ENCODE data around the gene RAB26.

The RAB26 gene

GRCh38 chr16:2159175-2159838, 10.9 kb downstream of the RAB26 start:
- DNase-seq (ENCODE audit: low read depth, low spot score), result no peak

DNA sequence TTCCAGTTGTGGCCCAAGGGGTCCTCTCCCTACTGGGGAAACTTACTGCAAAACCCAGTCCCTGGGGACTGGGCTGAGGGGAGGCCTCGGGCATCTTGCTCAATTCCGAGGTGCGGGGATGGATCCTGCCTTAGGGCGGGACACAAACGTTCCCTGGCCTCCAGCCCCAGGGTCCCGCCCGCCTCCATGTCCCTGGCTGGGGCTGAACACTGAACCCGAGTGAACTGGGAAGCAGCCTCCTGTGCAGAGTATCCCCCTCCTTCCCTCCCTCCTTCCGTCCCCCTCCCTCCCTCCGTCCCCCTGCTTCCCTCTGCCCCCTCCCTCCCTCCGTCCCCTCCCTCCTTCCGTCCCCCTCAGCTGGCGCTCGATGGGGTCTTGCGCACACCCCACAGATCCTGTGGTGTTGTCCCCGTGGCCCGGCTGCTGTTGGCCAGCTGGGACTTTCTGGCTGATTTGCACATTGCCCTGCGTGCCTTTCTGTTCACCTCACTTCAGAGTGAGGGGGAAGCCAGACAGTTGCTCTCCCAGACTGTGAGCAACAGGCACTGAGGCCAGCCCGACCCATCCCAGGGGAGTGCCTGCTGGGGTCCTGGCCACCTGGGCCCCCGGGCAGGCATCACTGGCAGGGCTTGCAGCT, 12.6 kb downstream of the RAB26 start:
- DNase-seq (ENCODE audit: low read depth, low spot score), result no peak

DNA sequence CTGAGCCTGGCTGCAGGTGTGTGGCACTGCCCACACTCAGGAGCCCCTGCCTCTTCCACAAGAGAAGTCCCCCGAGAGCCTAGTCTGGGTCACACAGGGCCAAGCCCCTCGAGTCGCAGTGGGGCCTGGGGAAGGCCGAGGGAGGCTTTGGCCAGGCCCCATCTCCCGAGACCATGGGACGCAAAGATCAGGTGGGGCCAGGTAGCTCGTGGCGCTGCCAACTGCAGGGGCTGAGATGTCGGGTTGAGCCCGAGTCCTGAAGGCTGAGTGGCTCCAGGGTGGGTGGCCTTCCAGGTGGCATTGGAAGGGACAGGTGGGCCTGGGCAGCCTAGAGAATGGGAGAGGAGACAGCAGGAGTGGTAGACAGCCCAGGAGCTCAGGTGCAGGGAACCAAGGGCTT, 13.5 kb downstream of the RAB26 start:
- DNase-seq (ENCODE audit: low read depth, low spot score), result no peak

GRCh38 chr16:2162676-2163118, 14.3 kb downstream of the RAB26 start:
- DNase-seq (ENCODE audit: low read depth, low spot score), result no peak

- DNase-seq (ENCODE audit: low read depth, low spot score), result no peak
Observed at GRCh38 chr16:2163211-2163881, 14.9 kb downstream of the RAB26 start.

DNA sequence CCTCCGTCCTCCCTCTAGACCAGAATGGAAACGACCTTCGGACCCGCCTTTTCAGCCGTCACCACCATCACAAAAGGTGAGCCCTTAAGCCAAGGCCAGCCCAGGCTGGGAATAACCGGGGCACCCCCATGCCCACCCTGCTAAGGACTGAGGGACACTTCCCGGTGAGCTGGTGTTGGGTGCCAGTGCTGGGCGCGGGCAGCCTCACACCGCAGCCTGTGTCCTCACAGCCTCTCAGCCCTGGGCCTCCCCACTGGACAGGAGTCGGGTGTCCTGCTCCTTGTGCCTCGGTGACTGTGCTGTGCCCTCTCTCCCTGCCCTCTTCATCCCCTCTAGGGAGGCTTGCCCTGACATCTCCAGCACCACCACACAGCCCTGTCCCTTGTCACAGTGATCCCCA, 17.4 kb downstream of the RAB26 start:
- DNase-seq (ENCODE audit: low read depth, low spot score), result no peak

GRCh38 chr16:2166263-2167067, 18.0 kb downstream of the RAB26 start:
- DNase-seq (ENCODE audit: low read depth, low spot score), result no peak

DNA sequence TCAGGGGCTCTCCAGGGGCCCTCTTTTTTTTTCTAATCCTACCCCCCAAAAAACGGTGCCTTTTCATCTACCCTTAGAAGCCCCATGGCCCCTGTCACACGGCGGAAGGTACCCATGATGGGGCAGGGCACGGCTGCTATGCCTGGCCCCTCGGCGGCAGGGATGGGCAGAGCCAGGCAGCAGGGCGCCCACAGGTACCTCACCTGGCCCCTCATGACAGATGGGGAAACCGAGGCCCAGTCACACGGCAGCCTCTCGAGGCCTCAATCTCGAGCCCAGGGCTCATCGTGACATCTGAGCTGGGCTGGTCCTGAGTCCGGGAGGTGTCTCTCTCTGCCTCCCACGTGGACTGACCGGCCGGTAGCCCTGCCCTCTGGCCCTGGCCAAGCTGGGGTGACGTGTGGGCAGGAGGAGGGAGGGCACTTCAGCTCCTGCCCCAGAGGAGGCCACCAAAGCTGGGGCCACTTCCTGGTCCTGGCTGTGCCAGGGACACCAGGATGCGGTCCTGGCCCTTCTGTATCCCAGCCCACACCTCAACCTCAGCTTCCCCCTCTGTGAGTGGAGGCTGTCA, 18.7 kb downstream of the RAB26 start:
- DNase-seq (ENCODE audit: low read depth, low spot score), result no peak

- no peak for DNase-seq (ENCODE audit: low read depth, low spot score)
Observed at GRCh38 chr16:2170080-2170479, 21.7 kb downstream of the RAB26 start.

GRCh38 chr16:2170587-2171435, 22.4 kb downstream of the RAB26 start:
- DNase-seq (ENCODE audit: low read depth, low spot score), result no peak

DNA sequence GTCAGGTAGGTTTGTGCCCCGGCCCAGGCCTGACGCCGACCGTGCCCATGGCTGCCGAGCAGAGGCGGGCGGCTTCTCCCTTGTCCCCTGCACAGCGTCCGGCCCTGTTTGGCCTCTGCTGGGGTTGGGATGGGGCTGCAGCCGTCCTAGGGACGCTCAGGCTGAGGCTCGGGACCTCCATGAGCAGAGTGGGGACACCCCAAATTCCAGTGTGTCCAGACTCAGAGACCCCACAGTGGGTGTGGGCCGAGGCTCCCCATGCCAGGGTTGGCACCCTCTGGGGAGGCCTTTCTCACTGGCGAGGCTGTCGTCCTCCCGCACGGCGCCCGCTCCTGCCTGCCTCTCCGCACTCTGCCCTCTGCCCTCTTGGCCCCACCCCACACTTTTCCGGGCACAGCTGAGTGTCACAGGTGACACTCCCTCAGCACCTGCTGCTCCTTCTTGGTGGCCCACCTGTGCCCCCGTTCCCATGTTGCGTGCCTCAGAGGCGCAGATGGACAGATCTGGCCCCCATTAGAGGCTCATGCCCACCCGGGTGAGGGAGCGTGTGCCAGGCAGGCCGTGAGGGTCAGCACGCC, 23.3 kb downstream of the RAB26 start:
- no peak for DNase-seq (ENCODE audit: low read depth, low spot score)

DNA sequence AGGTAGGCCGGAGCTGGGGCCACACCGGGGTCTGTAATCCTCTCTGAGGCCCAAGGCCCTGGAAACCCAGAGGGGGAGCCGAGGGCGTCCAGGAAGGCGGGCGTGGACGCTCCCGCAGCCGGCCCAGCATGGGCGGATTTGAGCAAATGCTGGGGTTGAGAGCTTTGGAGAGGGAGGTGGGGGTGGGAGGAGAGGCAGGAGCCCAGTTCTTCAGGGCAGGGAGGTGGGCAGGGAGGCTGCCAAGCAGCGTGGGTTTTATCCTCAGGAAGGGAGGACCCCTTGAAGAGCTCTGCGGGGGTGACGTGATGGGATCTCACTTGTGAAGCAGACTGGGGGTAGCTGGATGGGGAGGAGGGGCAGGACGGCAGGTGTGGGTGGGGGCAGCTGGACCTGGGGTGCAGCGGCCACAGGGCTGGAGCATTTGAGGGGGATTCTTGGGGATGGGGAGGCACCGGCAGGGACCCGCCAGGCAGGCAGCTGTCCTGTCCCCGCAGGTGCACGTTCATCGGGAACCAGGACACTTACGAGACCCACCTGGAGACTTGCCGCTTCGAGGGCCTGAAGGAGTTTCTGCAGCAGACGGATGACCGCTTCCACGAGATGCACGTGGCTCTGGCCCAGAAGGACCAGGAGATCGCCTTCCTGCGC, 24.4 kb downstream of the RAB26 start:
- no peak for DNase-seq (ENCODE audit: low read depth, low spot score)

- no peak for DNase-seq (ENCODE audit: low read depth, low spot score)
Observed at GRCh38 chr16:2173366-2173765, 24.9 kb downstream of the RAB26 start.

DNA sequence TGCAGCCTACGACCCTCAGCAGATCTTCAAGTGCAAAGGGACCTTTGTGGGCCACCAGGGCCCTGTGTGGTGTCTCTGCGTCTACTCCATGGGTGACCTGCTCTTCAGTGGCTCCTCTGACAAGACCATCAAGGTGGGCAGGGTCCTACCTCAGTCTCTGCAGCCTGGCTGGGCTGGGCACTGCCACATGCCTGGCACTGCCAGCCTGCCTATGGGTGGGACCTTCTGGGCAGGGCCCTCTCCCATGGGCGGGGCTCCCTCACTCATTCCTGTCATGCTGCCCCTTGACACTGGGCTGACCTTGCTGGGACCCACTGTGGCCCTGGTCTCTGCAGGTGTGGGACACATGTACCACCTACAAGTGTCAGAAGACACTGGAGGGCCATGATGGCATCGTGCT, 25.5 kb downstream of the RAB26 start:
- DNase-seq (ENCODE audit: low read depth, low spot score), result no peak

DNA sequence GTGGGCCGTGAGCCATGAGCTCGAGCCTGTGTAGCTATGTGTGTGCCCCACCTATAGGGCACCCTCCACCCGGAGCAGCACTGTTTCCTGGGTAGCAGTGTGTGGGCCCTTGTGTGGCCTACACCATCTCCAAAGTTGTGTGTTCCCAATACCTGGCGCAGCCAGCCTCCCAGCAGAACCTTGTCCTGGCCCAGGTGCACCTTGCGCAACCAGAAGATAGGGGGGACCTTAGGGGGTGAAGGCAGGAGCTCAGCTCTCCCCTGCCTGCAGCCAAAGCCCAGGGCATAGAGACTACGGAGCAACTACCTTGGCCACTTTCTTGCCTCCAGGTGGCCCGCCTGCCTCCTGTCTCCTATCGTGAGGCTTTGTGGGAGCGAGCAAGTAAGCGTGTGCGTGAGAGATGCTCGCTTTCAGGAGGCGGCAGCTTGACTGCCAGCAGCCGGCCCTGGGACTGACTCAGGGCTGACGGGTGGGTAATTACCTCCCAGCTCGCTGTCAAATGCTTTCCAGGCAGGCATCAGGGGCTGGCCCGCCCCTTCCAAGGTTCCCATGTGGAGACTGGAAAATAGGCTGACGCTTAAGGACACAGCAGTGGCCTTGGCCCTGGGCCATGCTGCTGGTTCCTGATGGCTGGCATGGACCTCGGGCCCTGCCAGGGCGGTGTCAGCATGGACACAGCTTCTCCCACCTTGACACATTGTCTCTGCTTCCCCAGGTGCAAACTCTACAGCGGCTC, 26.1 kb downstream of the RAB26 start:
- no peak for DNase-seq (ENCODE audit: low read depth, low spot score)

- DNase-seq (ENCODE audit: low read depth, low spot score), result no peak
Observed at GRCh38 chr16:2175454-2175853, 27.0 kb downstream of the RAB26 start.

GRCh38 chr16:2176047-2176446, 27.6 kb downstream of the RAB26 start:
- no peak for DNase-seq (ENCODE audit: low read depth, low spot score)

- no peak for DNase-seq (ENCODE audit: low read depth, low spot score)
Observed at GRCh38 chr16:2177101-2177500, 28.7 kb downstream of the RAB26 start.

- DNase-seq (ENCODE audit: low read depth, low spot score), result no peak
Observed at GRCh38 chr16:2177561-2177960, 29.1 kb downstream of the RAB26 start.

Data from activated naive CD8-positive, alpha-beta T cell treated with anti-CD3 and anti-CD28 coated beads, Interleukin-2, amount 50 U/mL, for 16 hours (primary cell).